ENCODE data around the gene KCNK7. TPM values are rescaled to one million over a fixed set of nuclear protein-coding genes. Genes with fewer than 3 reads are reported as not detected.

The KCNK7 gene
- total RNA-seq, 1 experiment from 2014 or later: 0.61 TPM

- CTCF ChIA-PET: no interaction called here
- intact Hi-C loops (cut with micrococcal nuclease): no loop called here
- DNase-seq (ENCODE audit: low read depth, low spot score): no peak
- H3K79me2 ChIP-seq (ENCODE audit: insufficient read depth, low read length): peaks cover 19% of the 10 kb centered on the region; the same call in 1 of the 2 replicates
- peaks cover 2 to 4% of the 10 kb centered on the region in 2 experiments; a peak in 2 of 4 replicates for H3K36me3 ChIP-seq (ENCODE audit: control insufficient read depth in 1 of 2, insufficient read depth in 2 of 2, low read length in 2 of 2)
- no peak overlapping the region for H3K4me2 ChIP-seq (ENCODE audit: low read length)
- H3K27me3 ChIP-seq (ENCODE audit: insufficient read depth, low read length): no peaks in the 10 kb centered on the region
- no peak overlapping the region for H3K4me3 ChIP-seq (replicated peaks in 1 of 2; ENCODE audit: low read depth in 1 of 2, low read length in 2 of 2)
- RAD21 ChIA-PET (ENCODE audit: low non-redundant PET in 1 of 2, low total read pairs in 2 of 2, uncharacterized antibody in 2 of 2, unreplicated experiment in 2 of 2): no interaction called here
- no peak for ATAC-seq
- POLR2A ChIA-PET: no interaction called here
- no peaks in the 10 kb centered on the region for H4K20me1 ChIP-seq (ENCODE audit: insufficient read depth)
- H3K9ac ChIP-seq (ENCODE audit: low read length): no peak overlapping the region
- H3K4me1 ChIP-seq (ENCODE audit: control insufficient read depth in 1 of 2, insufficient read depth in 2 of 2, low read length in 2 of 2): peaks cover 26 to 34% of the 10 kb centered on the region in 2 experiments
- TF ChIP-seq JUND (IDR thresholded peaks at IDR 0.05) (no peak), MAX (IDR thresholded peaks at IDR 0.05) (no peak), FOSL1 (IDR thresholded peaks at IDR 0.05; ENCODE audit: low read depth) (no peak), ZBTB33 (IDR thresholded peaks at IDR 0.05; ENCODE audit: extremely low read depth, insufficient replicate concordance, low read length) (no peak), EGR1 (IDR thresholded peaks at IDR 0.05; ENCODE audit: low read depth) (no peak)
- no peaks in the 10 kb centered on the region for H3K9me3 ChIP-seq (ENCODE audit: control insufficient read depth in 1 of 2, insufficient read depth in 1 of 2, low read depth in 1 of 2, low read length in 2 of 2)
- BruUV-seq (replicated peaks): no TSS peak
- H2AFZ ChIP-seq (ENCODE audit: low read depth, low read length, poor library complexity, severe bottlenecking): no peak overlapping the region
- H3K9me2 ChIP-seq (ENCODE audit: insufficient read depth): no peaks in the 10 kb centered on the region
- no peak overlapping the region for H3K27ac ChIP-seq (ENCODE audit: low read depth, low read length)
Observed at GRCh38 chr11:65579291-65579690, 16.3 kb downstream of the KCNK7 start.

- no peaks in the 10 kb centered on the region for H3K27me3 ChIP-seq (ENCODE audit: insufficient read depth, low read length)
- intact Hi-C loops (cut with micrococcal nuclease): no loop called here
- RAD21 ChIA-PET (ENCODE audit: low non-redundant PET in 1 of 2, low total read pairs in 2 of 2, uncharacterized antibody in 2 of 2, unreplicated experiment in 2 of 2): no interaction called here
- H3K4me2 ChIP-seq (ENCODE audit: low read length): no peak overlapping the region
- no peak overlapping the region for H3K27ac ChIP-seq (ENCODE audit: low read depth, low read length)
- no peak overlapping the region for H3K9ac ChIP-seq (ENCODE audit: low read length)
- no peaks in the 10 kb centered on the region for H3K9me3 ChIP-seq (ENCODE audit: control insufficient read depth in 1 of 2, insufficient read depth in 1 of 2, low read depth in 1 of 2, low read length in 2 of 2)
- no peak overlapping the region for H3K4me3 ChIP-seq (replicated peaks in 1 of 2; ENCODE audit: low read depth in 1 of 2, low read length in 2 of 2)
- no peaks in the 10 kb centered on the region for H4K20me1 ChIP-seq (ENCODE audit: insufficient read depth)
- CTCF ChIA-PET: no interaction called here
- no TSS peak for BruUV-seq (replicated peaks)
- TF ChIP-seq JUND (IDR thresholded peaks at IDR 0.05) (no peak), TCF7L2 (IDR thresholded peaks at IDR 0.05; ENCODE audit: borderline replicate concordance, extremely low read depth, insufficient read depth, insufficient read length) (no peak), POLR2AphosphoS5 (IDR thresholded peaks at IDR 0.05; ENCODE audit: low read depth, low read length) (no peak), REST (IDR thresholded peaks at IDR 0.05; ENCODE audit: low read depth) (no peak), EZH2phosphoT487 (IDR thresholded peaks at IDR 0.05; ENCODE audit: borderline replicate concordance) (no peak), SP1 (IDR thresholded peaks at IDR 0.05; ENCODE audit: low read depth) (no peak), EZH2 (IDR thresholded peaks at IDR 0.05) (no peak)
- ATAC-seq (no peak), DNase-seq (ENCODE audit: low read depth, low spot score) (no peak)
- H3K9me2 ChIP-seq (ENCODE audit: insufficient read depth): no peaks in the 10 kb centered on the region
- H2AFZ ChIP-seq (ENCODE audit: low read depth, low read length, poor library complexity, severe bottlenecking): no peak overlapping the region
- H3K36me3 ChIP-seq (ENCODE audit: control insufficient read depth in 1 of 2, insufficient read depth in 2 of 2, low read length in 2 of 2): peaks cover 2 to 4% of the 10 kb centered on the region in 2 experiments; a peak in 2 of 4 replicates
- H3K4me1 ChIP-seq (ENCODE audit: control insufficient read depth in 1 of 2, insufficient read depth in 2 of 2, low read length in 2 of 2): peaks cover 29 to 39% of the 10 kb centered on the region in 2 experiments
- H3K79me2 ChIP-seq (ENCODE audit: insufficient read depth, low read length): peaks cover 19% of the 10 kb centered on the region; the same call in 1 of the 2 replicates
- POLR2A ChIA-PET: no interaction called here
Observed at GRCh38 chr11:65578667-65579066, 16.9 kb downstream of the KCNK7 start.
